ENCODE measurements around the gene OR6C75.
"Not testable (repeated sequence)": the region's sequence is repeated elsewhere in the genome, so short reads cannot be mapped to it uniquely, and the experiment has no call there.

The OR6C75 gene

DNA sequence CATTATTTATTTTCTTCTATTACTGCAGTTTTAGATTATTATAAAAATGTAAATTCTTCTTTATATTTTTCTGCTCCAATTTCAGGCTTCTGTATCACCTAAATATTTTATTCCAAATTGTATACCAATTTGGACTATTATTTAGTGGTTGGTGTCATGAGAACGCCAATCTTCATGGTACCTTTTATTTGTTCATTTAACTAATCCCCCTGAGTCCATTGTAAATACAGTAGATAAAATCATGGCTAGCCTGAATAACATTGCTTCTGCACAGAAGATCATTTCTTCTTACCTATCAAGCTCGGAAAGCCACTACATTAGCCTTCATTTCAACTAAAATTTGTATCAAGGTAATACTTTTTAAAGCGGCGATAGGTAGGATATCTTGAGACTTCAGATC is at the start of gene OR6C75:
TSS of gene OR6C75 (plus strand) at position 301 of the 400 bp plus-strand sequence. CDS start 2,136 bp downstream, outside the sequence.
- H3K36me3 Mint-ChIP-seq, result no peaks in the 10 kb centered on the region
- DNase-seq, result no peak
- H3K27me3 Mint-ChIP-seq, result no peaks in the 10 kb centered on the region
- no peak within 1 kb of the TSS for H3K4me3 Mint-ChIP-seq
- H3K27ac Mint-ChIP-seq, result no peak within 1 kb of the TSS
- CTCF ChIA-PET, result no interaction called here
- no peaks in the 10 kb centered on the region for H3K4me1 Mint-ChIP-seq
- no peaks in the 10 kb centered on the region for H3K9me3 Mint-ChIP-seq

DNA sequence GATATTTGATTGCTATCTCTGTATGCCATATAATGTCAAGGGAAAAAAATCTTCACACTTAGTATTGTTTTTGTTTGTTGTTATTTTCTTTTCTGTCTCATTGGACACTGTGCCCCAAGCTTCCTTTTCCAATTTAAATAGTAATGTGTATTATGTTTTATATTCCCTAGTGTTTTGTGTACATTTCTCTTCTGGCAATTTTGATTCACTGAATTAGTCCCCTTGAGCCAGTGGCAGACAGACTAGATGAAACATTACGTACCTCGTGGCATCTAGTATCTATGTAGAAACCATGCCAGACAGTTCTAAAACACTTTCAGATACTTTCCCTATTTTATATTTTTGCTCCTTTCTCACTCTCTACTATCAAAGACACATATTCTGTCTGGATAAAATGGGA is 48.7 kb upstream of the OR6C75 start, which contains the start of gene OR6C1:
TSS of gene OR6C1 (plus strand) at position 301 of the 400 bp plus-strand sequence. CDS start 6,257 bp downstream, outside the sequence.
- Mint-ChIP-seq H3K9me3 (no peaks in the 10 kb centered on the region), H3K36me3 (no peaks in the 10 kb centered on the region), H3K4me1 (no peaks in the 10 kb centered on the region), H3K27ac (no peak within 1 kb of the TSS), H3K4me3 (no peak within 1 kb of the TSS), H3K27me3 (no peaks in the 10 kb centered on the region)
- CTCF ChIA-PET, result no interaction called here
- DNase-seq, result no peak

DNA sequence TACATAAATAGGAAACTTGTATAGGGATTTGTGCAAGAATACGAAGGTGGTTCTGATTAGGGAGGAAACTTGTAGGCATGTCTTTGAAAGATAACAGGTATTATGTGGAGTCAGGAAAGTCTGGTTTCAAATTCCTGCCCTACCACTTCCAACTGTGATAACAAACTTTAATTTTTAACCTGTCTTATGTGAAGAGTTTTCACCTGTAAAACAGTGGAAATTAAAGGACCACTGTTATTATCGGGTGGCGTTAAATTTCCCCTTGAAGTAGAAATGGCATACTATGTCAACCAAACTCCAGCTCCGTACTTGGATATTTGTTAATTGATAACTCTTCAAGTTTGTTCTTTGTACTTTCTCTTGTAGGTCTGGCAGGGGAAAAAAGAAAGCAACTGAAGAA is 42.6 kb upstream of the OR6C75 start:
- Mint-ChIP-seq H3K36me3 (no peaks in the 10 kb centered on the region), H3K27me3 (no peaks in the 10 kb centered on the region)

DNA sequence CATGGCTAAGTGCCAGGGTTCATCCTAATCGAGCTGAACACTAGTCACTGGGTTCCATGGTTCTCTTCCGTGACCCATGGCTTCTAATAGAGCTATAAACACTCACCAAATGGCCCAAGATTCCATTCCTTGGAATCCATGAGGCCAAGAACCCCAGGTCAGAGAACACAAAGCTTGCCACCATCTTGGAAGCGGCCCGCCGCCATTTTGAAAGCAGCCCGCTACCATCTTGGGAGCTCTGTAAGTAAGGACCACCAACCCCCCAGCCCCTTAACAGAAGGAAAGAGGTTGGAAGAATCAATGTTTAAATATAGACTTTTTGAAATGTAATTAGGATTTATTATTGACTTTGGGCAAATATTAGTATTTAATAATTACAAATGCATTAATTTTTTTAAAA is 37.0 kb upstream of the OR6C75 start:
- H3K9me3 Mint-ChIP-seq, DNase-seq, H3K27me3 Mint-ChIP-seq, CTCF ChIA-PET, H3K4me3 Mint-ChIP-seq, H3K4me1 Mint-ChIP-seq, H3K36me3 Mint-ChIP-seq, H3K27ac Mint-ChIP-seq: not testable (repeated sequence)

More for the DNA sequence above, 42.6 kb upstream of the OR6C75 start:
- no peak overlapping the region for H3K27ac Mint-ChIP-seq
- no peak overlapping the region for H3K4me3 Mint-ChIP-seq
- CTCF ChIA-PET, result no interaction called here
- no peaks in the 10 kb centered on the region for H3K4me1 Mint-ChIP-seq
- DNase-seq, result no peak
- H3K9me3 Mint-ChIP-seq, result no peaks in the 10 kb centered on the region

DNA sequence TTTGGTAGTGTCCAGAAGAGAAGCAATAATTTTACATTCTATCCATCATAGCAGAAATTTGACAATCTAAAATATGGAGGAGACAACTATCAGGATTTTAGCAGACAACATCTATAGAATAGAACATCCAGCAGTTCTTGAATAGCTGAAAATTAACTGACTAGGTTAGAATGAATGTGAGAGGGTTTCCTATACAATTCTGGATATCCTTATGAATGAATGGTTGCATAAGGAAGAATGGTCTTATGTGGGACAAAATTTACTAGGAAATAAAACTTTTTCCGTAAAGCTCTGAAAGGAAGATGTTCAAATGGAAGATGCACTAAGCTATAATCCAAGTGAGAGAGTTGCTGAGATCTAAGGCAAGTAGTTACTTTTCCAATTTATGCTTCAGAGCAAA is 32.3 kb upstream of the OR6C75 start, which contains the start of gene OR6C3:
TSS of gene OR6C3 (plus strand) at position 301 of the 400 bp plus-strand sequence. CDS start 955 bp downstream, outside the sequence.
- Mint-ChIP-seq H3K27ac (no peak within 1 kb of the TSS), H3K4me3 (no peak within 1 kb of the TSS), H3K9me3 (no peaks in the 10 kb centered on the region), H3K27me3 (no peaks in the 10 kb centered on the region), H3K36me3 (no peaks in the 10 kb centered on the region), H3K4me1 (no peaks in the 10 kb centered on the region)
- CTCF ChIA-PET, result no interaction called here
- DNase-seq, result no peak

- H3K27ac Mint-ChIP-seq, result no peak overlapping the region
- CTCF ChIA-PET, result no interaction called here
- no peaks in the 10 kb centered on the region for H3K36me3 Mint-ChIP-seq
- H3K4me3 Mint-ChIP-seq, result no peak overlapping the region
- H3K27me3 Mint-ChIP-seq, result peaks cover 4% of the 10 kb centered on the region
- DNase-seq, result no peak
- H3K4me1 Mint-ChIP-seq, result no peaks in the 10 kb centered on the region
- H3K9me3 Mint-ChIP-seq, result no peaks in the 10 kb centered on the region
Measured at GRCh38 chr12:55336002-55336401, 26.8 kb upstream of the OR6C75 start.

GRCh38 chr12:55355338-55355737 is 7.4 kb upstream of the OR6C75 start:
- H3K4me1 Mint-ChIP-seq, H3K27ac Mint-ChIP-seq, H3K27me3 Mint-ChIP-seq, DNase-seq, H3K9me3 Mint-ChIP-seq, H3K4me3 Mint-ChIP-seq, H3K36me3 Mint-ChIP-seq, CTCF ChIA-PET: not testable (repeated sequence)

GRCh38 chr12:55365086-55365485 is 2.3 kb downstream of the OR6C75 start:
- no peaks in the 10 kb centered on the region for H3K36me3 Mint-ChIP-seq
- no peak overlapping the region for H3K4me3 Mint-ChIP-seq
- no peak overlapping the region for H3K27ac Mint-ChIP-seq
- H3K9me3 Mint-ChIP-seq, result no peaks in the 10 kb centered on the region
- H3K27me3 Mint-ChIP-seq, result no peaks in the 10 kb centered on the region
- CTCF ChIA-PET, result no interaction called here
- no peak for DNase-seq
- no peaks in the 10 kb centered on the region for H3K4me1 Mint-ChIP-seq

DNA sequence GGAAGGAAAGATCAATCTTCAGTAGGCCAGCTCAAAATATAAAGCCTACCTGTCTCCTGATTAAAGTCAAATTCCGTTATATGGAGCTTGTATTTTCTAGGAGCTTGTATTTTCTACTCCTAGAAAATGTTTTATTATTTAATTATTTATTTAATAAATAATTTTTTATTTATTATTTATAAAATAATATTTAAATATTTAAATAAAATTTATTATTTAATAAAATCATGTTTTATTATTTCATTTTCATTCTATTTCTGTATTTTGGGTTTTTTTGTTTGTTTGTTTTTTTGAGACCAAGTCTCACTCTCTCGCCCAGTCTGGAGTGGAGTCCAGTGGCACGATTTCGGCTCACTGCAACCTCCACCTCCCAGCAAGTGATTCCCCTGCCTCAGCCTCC is 9.7 kb downstream of the OR6C75 start:
- Mint-ChIP-seq H3K27me3 (peaks cover 4% of the 10 kb centered on the region), H3K4me3 (no peak overlapping the region), H3K4me1 (no peaks in the 10 kb centered on the region), H3K9me3 (no peaks in the 10 kb centered on the region), H3K27ac (no peak overlapping the region), H3K36me3 (no peaks in the 10 kb centered on the region)
- CTCF ChIA-PET, result no interaction called here
- DNase-seq, result no peak

- CTCF ChIA-PET, result no interaction called here
- H3K27ac Mint-ChIP-seq, result no peak overlapping the region
- no peaks in the 10 kb centered on the region for H3K9me3 Mint-ChIP-seq
- no peaks in the 10 kb centered on the region for H3K4me1 Mint-ChIP-seq
- DNase-seq, result no peak
- no peaks in the 10 kb centered on the region for H3K36me3 Mint-ChIP-seq
- H3K27me3 Mint-ChIP-seq, result no peaks in the 10 kb centered on the region
- H3K4me3 Mint-ChIP-seq, result no peak overlapping the region
Measured at GRCh38 chr12:55385891-55386290, 23.1 kb downstream of the OR6C75 start.

GRCh38 chr12:55392032-55392795 is 29.4 kb downstream of the OR6C75 start:
- CTCF ChIA-PET, result no interaction called here
- DNase-seq, result no peak
- H3K27me3 Mint-ChIP-seq, result peaks cover 4% of the 10 kb centered on the region
- H3K4me3 Mint-ChIP-seq, result no peak overlapping the region
- no peaks in the 10 kb centered on the region for H3K4me1 Mint-ChIP-seq
- no peaks in the 10 kb centered on the region for H3K36me3 Mint-ChIP-seq
- no peak overlapping the region for H3K27ac Mint-ChIP-seq
- H3K9me3 Mint-ChIP-seq, result no peaks in the 10 kb centered on the region

- Mint-ChIP-seq H3K27ac (no peak overlapping the region), H3K4me1 (no peaks in the 10 kb centered on the region)
- CTCF ChIA-PET, result no interaction called here
Measured at GRCh38 chr12:55396326-55396725, 33.6 kb downstream of the OR6C75 start.

GRCh38 chr12:55400229-55400628 is 37.5 kb downstream of the OR6C75 start, which contains the start of gene OR6C65:
Gene OR6C65, plus strand, starts transcription at chr12:55400529. Its CDS starts 0 bp downstream, at chr12:55400529.
- H3K4me3 Mint-ChIP-seq, result no peak within 1 kb of the TSS

More at GRCh38 chr12:55396326-55396725, 33.6 kb downstream of the OR6C75 start:
- Mint-ChIP-seq H3K9me3 (no peaks in the 10 kb centered on the region), H3K4me3 (no peak overlapping the region), H3K36me3 (no peaks in the 10 kb centered on the region), H3K27me3 (peaks cover 4% of the 10 kb centered on the region)
- no peak for DNase-seq

DNA sequence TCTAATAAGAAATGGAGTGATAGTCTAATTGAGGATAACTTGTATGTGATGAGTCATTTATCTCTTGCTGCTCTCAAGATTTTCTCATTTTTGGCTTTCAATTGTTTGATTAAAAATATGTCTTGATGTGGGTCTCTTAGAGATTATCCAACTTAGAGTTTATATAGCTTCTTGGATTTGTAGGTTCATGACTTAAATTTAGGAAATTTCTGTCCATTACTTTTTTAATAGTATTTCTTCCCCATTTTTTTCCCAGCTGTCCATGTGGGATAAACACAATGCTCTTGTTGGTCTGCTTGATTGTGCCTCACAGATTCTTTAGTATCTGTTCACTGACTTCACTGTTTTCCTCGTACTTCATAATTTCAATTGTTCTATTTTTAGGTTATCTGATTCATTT is 45.1 kb downstream of the OR6C75 start:
- Mint-ChIP-seq H3K4me3 (no peak overlapping the region), H3K9me3 (no peaks in the 10 kb centered on the region)
- CTCF ChIA-PET, result no interaction called here

More at GRCh38 chr12:55400229-55400628, 37.5 kb downstream of the OR6C75 start, which contains the start of gene OR6C65:
- Mint-ChIP-seq H3K36me3 (no peaks in the 10 kb centered on the region), H3K9me3 (no peaks in the 10 kb centered on the region), H3K27me3 (no peaks in the 10 kb centered on the region), H3K27ac (no peak within 1 kb of the TSS), H3K4me1 (no peaks in the 10 kb centered on the region)
- CTCF ChIA-PET, result no interaction called here
- no peak for DNase-seq

GRCh38 chr12:55409133-55409532 is 46.4 kb downstream of the OR6C75 start:
- CTCF ChIA-PET, H3K36me3 Mint-ChIP-seq, H3K27ac Mint-ChIP-seq: not testable (repeated sequence)

More for the DNA sequence above, 45.1 kb downstream of the OR6C75 start:
- Mint-ChIP-seq H3K36me3 (no peaks in the 10 kb centered on the region), H3K4me1 (no peaks in the 10 kb centered on the region), H3K27ac (no peak overlapping the region), H3K27me3 (peaks cover 10% of the 10 kb centered on the region)
- DNase-seq, result no peak

More at GRCh38 chr12:55409133-55409532, 46.4 kb downstream of the OR6C75 start:
- H3K4me1 Mint-ChIP-seq, H3K9me3 Mint-ChIP-seq, DNase-seq, H3K4me3 Mint-ChIP-seq: not testable (repeated sequence)
- peaks cover 13% of the 10 kb centered on the region for H3K27me3 Mint-ChIP-seq

Measured in activated naive CD4-positive, alpha-beta T cell treated with anti-CD3 and anti-CD28 coated beads, Interleukin-2, amount 10 ng/mL, durations not matched to agents 7 days and 5 days (primary cell).